Epithelial cell of esophagus (primary cell): ENCODE measurements around the gene RBM44.

Experiments used
- DNase-seq: peaks from one replicate; pipeline ENCODE4 v3.0.0; 2010; ENCODE audit warnings: low read depth
- H3K4me3 ChIP-seq: 2 replicates; pipeline ENCODE4 v1.5.1; 2011; ENCODE audit warnings: mild to moderate bottlenecking, low read length, control low read depth
- CTCF ChIP-seq: IDR thresholded peaks from 2 replicates; pipeline ENCODE4 v1.5.1; 2011; ENCODE audit warnings: low read depth, mild to moderate bottlenecking, low read length, control low read depth, inconsistent platforms; ENCODE audit not compliant: insufficient read depth; ENCODE audit errors: missing control alignments

RBM44 gene

GRCh38 chr2:237879991-237880560, 81.5 kb downstream of the RBM44 start:
- TF ChIP-seq CTCF, result no peak
- no peak for DNase-seq
- no peak overlapping the region for H3K4me3 ChIP-seq

GRCh38 chr2:237882510-237883481, 84.2 kb downstream of the RBM44 start:
- TF ChIP-seq CTCF, result no peak
- DNase-seq, result no peak
- no peak overlapping the region for H3K4me3 ChIP-seq

GRCh38 chr2:237883951-237884446, 85.4 kb downstream of the RBM44 start:
- no peak for DNase-seq
- H3K4me3 ChIP-seq, result no peak overlapping the region
- no peak for TF ChIP-seq CTCF

GRCh38 chr2:237884681-237885080, 86.1 kb downstream of the RBM44 start:
- no peak for TF ChIP-seq CTCF
- no peak for DNase-seq
- H3K4me3 ChIP-seq, result no peak overlapping the region

GRCh38 chr2:237885111-237885930, 86.7 kb downstream of the RBM44 start:
- no peak for TF ChIP-seq CTCF
- H3K4me3 ChIP-seq, result no peak overlapping the region
- DNase-seq, result no peak

GRCh38 chr2:237885931-237886684, 87.5 kb downstream of the RBM44 start:
- TF ChIP-seq CTCF, result no peak
- DNase-seq, result no peak
- no peak overlapping the region for H3K4me3 ChIP-seq
